CD4-positive, alpha-beta T cell (primary cell): ENCODE measurements around the gene VAMP7. TPM values are rescaled to one million over a fixed set of nuclear protein-coding genes. Genes with fewer than 3 reads are reported as not detected.

Source experiments
- total RNA-seq, 174 experiments: library from RNA in 2 of 174; stranded (reverse) in 2 of 174; gene quantifications; one replicate each; pipeline ENCODE4 v1.2.3 and lab custom pipeline; 2021 to 2026

VAMP7 gene
- total RNA-seq, 2 experiments from 2014 or later: 17.0 to 17.4 TPM

Other genes with a start within 250 kb of the VAMP7 start
- 1 to 10 TPM in 1 of 2 experiments, under 1 TPM in 1; 0.69 to 1.1 TPM for gene IL9R, start 116.4 kb downstream of the VAMP7 start, total RNA-seq